Measurements from ENCODE around the gene MBD3L3.
A peak's percentile ranks its signal among the peaks of the same experiment; 100 is the strongest.
"Not testable (repeated sequence)": the region's sequence is repeated elsewhere in the genome, so short reads cannot be mapped to it uniquely, and the experiment has no call there.

Gene MBD3L3

GRCh38 chr19:7068599-7068998, 10.1 kb upstream of the MBD3L3 start:
- DNase-seq = no peak
- H3K4me3 ChIP-seq = peak overlapping the region; percentile 90 to 91
- no peaks in the 10 kb centered on the region for H3K9me3 ChIP-seq
- peaks cover 0 to 11% (median 5%) of the 10 kb centered on the region in 4 donors for H3K4me1 ChIP-seq
- no peak for TF ChIP-seq CTCF (IDR thresholded peaks at IDR 0.05)
- no peaks in the 10 kb centered on the region for H3K27me3 ChIP-seq
- H3K36me3 ChIP-seq = peaks cover 25 to 29% (median 28%) of the 10 kb centered on the region in 3 donors
- intact Hi-C loops (cut with DNase I; ENCODE audit: low total_unique reads) = no loop called here
- H3K27ac ChIP-seq = peak overlapping the region in 1 of 2 donors; percentile 77

- no peak overlapping the region for H3K27ac ChIP-seq
- peaks cover 0 to 11% (median 5%) of the 10 kb centered on the region in 4 donors for H3K4me1 ChIP-seq
- peaks cover 16 to 20% (median 19%) of the 10 kb centered on the region in 3 donors for H3K36me3 ChIP-seq
- H3K4me3 ChIP-seq = no peak overlapping the region
- no peak for DNase-seq
- no peaks in the 10 kb centered on the region for H3K27me3 ChIP-seq
- TF ChIP-seq CTCF (IDR thresholded peaks at IDR 0.05) = no peak
- no peaks in the 10 kb centered on the region for H3K9me3 ChIP-seq
- intact Hi-C loops (cut with DNase I; ENCODE audit: low total_unique reads) = no loop called here
Measured at GRCh38 chr19:7067716-7068115, 9.2 kb upstream of the MBD3L3 start.

- Histone ChIP-seq H3K4me1 (peaks cover 0 to 11% (median 5%) of the 10 kb centered on the region in 4 donors), H3K36me3 (peaks cover 10 to 14% (median 13%) of the 10 kb centered on the region in 3 donors)
- intact Hi-C loops (cut with DNase I; ENCODE audit: low total_unique reads); H3K9me3 ChIP-seq; H3K4me3 ChIP-seq; H3K27ac ChIP-seq; H3K27me3 ChIP-seq; DNase-seq: not testable (repeated sequence)
- TF ChIP-seq CTCF (IDR thresholded peaks at IDR 0.05) = peak in 1 of 2 experiments; percentile 10
Measured at GRCh38 chr19:7067122-7067521, 8.6 kb upstream of the MBD3L3 start.

- no peak for TF ChIP-seq CTCF (IDR thresholded peaks at IDR 0.05)
- DNase-seq = no peak
- intact Hi-C loops (cut with DNase I; ENCODE audit: low total_unique reads) = no loop called here
- no peaks in the 10 kb centered on the region for H3K9me3 ChIP-seq
- no peaks in the 10 kb centered on the region for H3K36me3 ChIP-seq
- no peak overlapping the region for H3K4me3 ChIP-seq
- H3K27ac ChIP-seq = no peak overlapping the region
- no peaks in the 10 kb centered on the region for H3K27me3 ChIP-seq
- H3K4me1 ChIP-seq = no peaks in the 10 kb centered on the region
Measured at GRCh38 chr19:7063764-7064418, 5.4 kb upstream of the MBD3L3 start.

- no peaks in the 10 kb centered on the region for H3K9me3 ChIP-seq
- intact Hi-C loops (cut with DNase I; ENCODE audit: low total_unique reads) = no loop called here
- no peak overlapping the region for H3K27ac ChIP-seq
- H3K27me3 ChIP-seq = no peaks in the 10 kb centered on the region
- no peaks in the 10 kb centered on the region for H3K4me1 ChIP-seq
- H3K4me3 ChIP-seq = no peak overlapping the region
- no peak for DNase-seq
- H3K36me3 ChIP-seq = no peaks in the 10 kb centered on the region
- no peak for TF ChIP-seq CTCF (IDR thresholded peaks at IDR 0.05)
Measured at GRCh38 chr19:7063339-7063738, 4.9 kb upstream of the MBD3L3 start.

GRCh38 chr19:7059977-7060376, 1.5 kb upstream of the MBD3L3 start:
- H3K36me3 ChIP-seq; DNase-seq; H3K4me3 ChIP-seq; H3K9me3 ChIP-seq; H3K4me1 ChIP-seq; H3K27me3 ChIP-seq; intact Hi-C loops (cut with DNase I; ENCODE audit: low total_unique reads); H3K27ac ChIP-seq: not testable (repeated sequence)

- DNase-seq; H3K4me3 ChIP-seq; H3K9me3 ChIP-seq; H3K36me3 ChIP-seq; H3K4me1 ChIP-seq; H3K27ac ChIP-seq; intact Hi-C loops (cut with DNase I; ENCODE audit: low total_unique reads); H3K27me3 ChIP-seq: not testable (repeated sequence)
Measured at GRCh38 chr19:7056371-7056770, 2.1 kb downstream of the MBD3L3 start.

- H3K4me1 ChIP-seq; H3K4me3 ChIP-seq; H3K27me3 ChIP-seq; intact Hi-C loops (cut with DNase I; ENCODE audit: low total_unique reads); H3K27ac ChIP-seq; H3K36me3 ChIP-seq; H3K9me3 ChIP-seq; DNase-seq: not testable (repeated sequence)
Measured at GRCh38 chr19:7055679-7056078, 2.8 kb downstream of the MBD3L3 start.

- not testable (repeated sequence) for H3K27me3 ChIP-seq, H3K9me3 ChIP-seq
Measured at GRCh38 chr19:7054635-7055368, 3.7 kb downstream of the MBD3L3 start.

More at GRCh38 chr19:7054635-7055368, 3.7 kb downstream of the MBD3L3 start:
- H3K4me1 ChIP-seq; H3K36me3 ChIP-seq; intact Hi-C loops (cut with DNase I; ENCODE audit: low total_unique reads); H3K27ac ChIP-seq; H3K4me3 ChIP-seq; DNase-seq: not testable (repeated sequence)
